Upper lobe of left lung (tissue), 6 donors: Measurements from ENCODE around the gene RASA3. TPM values are rescaled to one million over a fixed set of nuclear protein-coding genes. Genes with fewer than 3 reads are reported as not detected.

ENCODE experiments used
- ATAC-seq, 2 donors: fragments of 200-7000 bp; cut with Tn5 transposase; one replicate each; pipeline ENCODE4 v1.9.1; 2022; ENCODE audit warnings: mild to moderate bottlenecking in 2 of 2, moderate library complexity in 2 of 2; ENCODE audit not compliant: low FRiP score in 2 of 2
- DNase-seq, 2 donors: peaks; one replicate each; pipeline ENCODE4 v3.0.0-alpha.2; 2019 to 2020
- H3K27ac ChIP-seq, 4 donors: fragments of 200-600 bp; sonication (generic); one replicate each; pipeline ENCODE4 v1.5.1; 2016 to 2019
- H3K27me3 ChIP-seq, 4 donors: fragments of 200-600 bp; sonication (generic); one replicate each; pipeline ENCODE4 v1.5.1; 2017 to 2019
- H3K36me3 ChIP-seq, 4 donors: fragments of 200-600 bp; sonication (generic); one replicate each; pipeline ENCODE4 v1.5.1; 2016 to 2019
- H3K4me1 ChIP-seq, 4 donors: fragments of 200-600 bp; sonication (generic); one replicate each; pipeline ENCODE4 v1.5.1; 2018 to 2019
- H3K4me3 ChIP-seq, 4 donors: fragments of 200-600 bp; sonication (generic); one replicate each; pipeline ENCODE4 v1.5.1; 2017 to 2019; ENCODE audit warnings: mild to moderate bottlenecking in 2 of 4, moderate library complexity in 1 of 4
- H3K9me3 ChIP-seq, 4 donors: fragments of 200-600 bp; sonication (generic); one replicate each; pipeline ENCODE4 v1.5.1; 2018 to 2019
- EP300 ChIP-seq, 4 donors: sonication (generic); formaldehyde crosslinking; IDR thresholded peaks; one replicate each; pipeline ENCODE4 v1.5.1; 2017; ENCODE audit warnings: antibody characterized with exemption in 4 of 4, control low read depth in 2 of 4
- POLR2A ChIP-seq, 4 donors: fragments of 450-650 bp; IDR thresholded peaks; one replicate each; pipeline ENCODE4 v1.5.1; 2016 to 2017; ENCODE audit warnings: antibody characterized with exemption in 4 of 4, mild to moderate bottlenecking in 2 of 4
- POLR2AphosphoS5 ChIP-seq, 2 donors: sonication (generic); formaldehyde crosslinking; IDR thresholded peaks; one replicate each; pipeline ENCODE4 v1.5.1; 2017; ENCODE audit warnings: antibody characterized with exemption in 2 of 2
- WGBS, 2 donors: methylation state at CpG; one replicate each; pipeline ENCODE4 v1.1.5; 2017 to 2018; 5-methylcytosine and 5-hydroxymethylcytosine counted together
- total RNA-seq, 6 donors: library from RNA; depleted of rRNA in 4 of 6; stranded (reverse); fragments of >200 nt in 4 of 6; gene quantifications; one replicate each; pipeline versions ENCODE4 v1.1.0 to v1.2.1, GENCODE V29; 2016 to 2021
- TF ChIP-seq, protein P1 (sequence below), 6 experiments: fragments of 450-650 bp in 4 of 6; fragments of 200-600 bp in 2 of 6; sonication (generic) in 2 of 6; IDR thresholded peaks; one replicate each; pipeline ENCODE4 v1.5.1; 2016 to 2019; ENCODE audit warnings: antibody characterized with exemption in 6 of 6
- donor health status: DM: no; HTN: no; CAD: no; lungs with moderate emphysema.
- donor health status: DM: no; HTN: yes; CAD: no; lungs with severe emphysema.

RASA3 gene
- total RNA-seq, 6 donors from 2014 or later, result 11.4 to 52.4 (median 18.4) TPM

DNA sequence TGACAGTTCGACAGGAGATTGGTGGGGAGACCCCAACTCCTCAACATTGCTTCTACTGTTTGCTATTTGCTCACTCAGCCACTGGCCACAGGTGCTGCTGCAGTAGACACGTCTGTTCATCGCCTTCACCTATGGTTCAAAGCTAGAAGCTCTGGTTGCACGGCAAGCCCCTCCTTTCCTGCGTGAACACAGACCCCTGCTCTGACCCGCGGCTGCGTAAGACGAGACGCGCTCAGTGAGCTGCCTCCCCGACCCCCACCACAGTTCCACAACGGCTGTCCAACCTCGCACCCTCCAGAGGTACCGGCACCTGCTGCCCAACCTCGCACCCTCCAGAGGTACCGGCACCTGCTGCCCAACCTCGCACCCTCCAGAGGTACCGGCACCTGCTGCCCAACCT lies 6.8 kb downstream of the RASA3 start:
- no peaks in the 10 kb centered on the region for H3K36me3 ChIP-seq
- TF ChIP-seq, protein P1, sequence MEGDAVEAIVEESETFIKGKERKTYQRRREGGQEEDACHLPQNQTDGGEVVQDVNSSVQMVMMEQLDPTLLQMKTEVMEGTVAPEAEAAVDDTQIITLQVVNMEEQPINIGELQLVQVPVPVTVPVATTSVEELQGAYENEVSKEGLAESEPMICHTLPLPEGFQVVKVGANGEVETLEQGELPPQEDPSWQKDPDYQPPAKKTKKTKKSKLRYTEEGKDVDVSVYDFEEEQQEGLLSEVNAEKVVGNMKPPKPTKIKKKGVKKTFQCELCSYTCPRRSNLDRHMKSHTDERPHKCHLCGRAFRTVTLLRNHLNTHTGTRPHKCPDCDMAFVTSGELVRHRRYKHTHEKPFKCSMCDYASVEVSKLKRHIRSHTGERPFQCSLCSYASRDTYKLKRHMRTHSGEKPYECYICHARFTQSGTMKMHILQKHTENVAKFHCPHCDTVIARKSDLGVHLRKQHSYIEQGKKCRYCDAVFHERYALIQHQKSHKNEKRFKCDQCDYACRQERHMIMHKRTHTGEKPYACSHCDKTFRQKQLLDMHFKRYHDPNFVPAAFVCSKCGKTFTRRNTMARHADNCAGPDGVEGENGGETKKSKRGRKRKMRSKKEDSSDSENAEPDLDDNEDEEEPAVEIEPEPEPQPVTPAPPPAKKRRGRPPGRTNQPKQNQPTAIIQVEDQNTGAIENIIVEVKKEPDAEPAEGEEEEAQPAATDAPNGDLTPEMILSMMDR (IDR thresholded peaks at IDR 0.05), result no peak
- H3K9me3 ChIP-seq, result no peaks in the 10 kb centered on the region
- no peak overlapping the region for H3K4me3 ChIP-seq
- no peak for ATAC-seq
- DNase-seq, result no peak
- no peak overlapping the region for H3K27ac ChIP-seq
- 94 to 96% methylated on average over 15 to 19 of the region's 19 CpGs for WGBS, 2 donors
- no peaks in the 10 kb centered on the region for H3K27me3 ChIP-seq
- H3K4me1 ChIP-seq, result peaks cover 32 to 81% (median 57%) of the 10 kb centered on the region in 4 donors

DNA sequence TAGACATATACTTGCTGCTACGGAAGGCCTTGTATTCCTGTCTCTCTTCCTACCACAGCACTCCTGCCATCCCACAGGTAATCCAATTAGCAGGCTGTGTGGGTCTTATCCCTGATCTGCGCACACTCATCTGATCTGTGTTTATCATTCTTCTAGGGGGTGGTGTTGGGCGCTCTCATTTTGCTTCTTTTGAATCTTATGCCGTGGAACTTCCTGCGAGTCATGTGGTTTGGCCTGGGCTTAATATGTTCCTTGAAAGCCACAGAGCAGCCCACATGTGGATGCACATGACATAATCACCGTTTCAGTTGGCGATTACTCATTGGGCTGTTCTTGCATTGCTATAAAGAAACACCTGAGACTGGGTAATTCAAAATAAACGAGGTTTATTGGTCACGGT lies 7.5 kb downstream of the RASA3 start:
- ATAC-seq, result no peak
- H3K36me3 ChIP-seq, result no peaks in the 10 kb centered on the region
- DNase-seq, result no peak
- H3K9me3 ChIP-seq, result no peaks in the 10 kb centered on the region
- 62 to 67% methylated on average over 9 of the region's 9 CpGs for WGBS, 2 donors
- no peak for TF ChIP-seq EP300 (IDR thresholded peaks at IDR 0.05)
- TF ChIP-seq, protein P1 (IDR thresholded peaks at IDR 0.05), result no peak
- no peak for TF ChIP-seq POLR2A (IDR thresholded peaks at IDR 0.05)
- TF ChIP-seq POLR2AphosphoS5 (IDR thresholded peaks at IDR 0.05), result no peak
- H3K4me3 ChIP-seq, result no peak overlapping the region
- no peaks in the 10 kb centered on the region for H3K27me3 ChIP-seq
- H3K4me1 ChIP-seq, result peaks cover 25 to 74% (median 51%) of the 10 kb centered on the region in 4 donors
- H3K27ac ChIP-seq, result no peak overlapping the region

DNA sequence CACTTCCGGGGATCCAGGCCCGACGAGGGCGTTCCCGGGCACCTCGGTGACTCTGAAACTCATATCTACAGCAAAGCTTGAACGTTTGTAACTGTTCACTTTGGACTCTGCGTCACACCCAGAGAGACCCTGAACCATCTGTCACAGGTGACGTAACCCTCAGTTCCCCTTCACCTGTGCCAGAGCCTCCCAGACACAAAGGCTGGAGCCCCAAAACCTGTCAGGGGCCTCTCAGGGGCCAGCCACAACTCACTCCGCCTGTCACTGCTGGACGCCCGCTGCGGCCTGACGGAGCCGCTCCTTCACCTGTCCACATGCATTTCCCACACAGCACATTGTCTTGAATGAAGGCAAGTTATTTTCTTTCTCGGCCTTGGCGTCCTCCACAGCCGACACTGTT lies 8.0 kb downstream of the RASA3 start:
- TF ChIP-seq, protein P1 (IDR thresholded peaks at IDR 0.05), result no peak
- no peak for TF ChIP-seq POLR2AphosphoS5 (IDR thresholded peaks at IDR 0.05)
- TF ChIP-seq POLR2A (IDR thresholded peaks at IDR 0.05), result no peak
- TF ChIP-seq EP300 (IDR thresholded peaks at IDR 0.05), result no peak
- H3K27me3 ChIP-seq, result no peaks in the 10 kb centered on the region
- ATAC-seq (no peak), DNase-seq (no peak)
- H3K4me3 ChIP-seq, result no peak overlapping the region
- no peak overlapping the region for H3K27ac ChIP-seq
- WGBS, 2 donors, result 89 to 90% methylated on average over 17 to 18 of the region's 18 CpGs
- no peaks in the 10 kb centered on the region for H3K36me3 ChIP-seq
- peaks cover 20 to 69% (median 46%) of the 10 kb centered on the region in 4 donors for H3K4me1 ChIP-seq
- no peaks in the 10 kb centered on the region for H3K9me3 ChIP-seq

GRCh38 chr13:114123876-114124275 lies 8.5 kb downstream of the RASA3 start:
- Histone ChIP-seq H3K27ac (peak overlapping the region in 1 of 4 donors; percentile 9), H3K9me3 (no peaks in the 10 kb centered on the region), H3K27me3 (no peaks in the 10 kb centered on the region), H3K4me3 (no peak overlapping the region), H3K4me1 (peaks cover 17 to 69% (median 47%) of the 10 kb centered on the region in 4 donors), H3K36me3 (no peaks in the 10 kb centered on the region)
- no peak for DNase-seq
- TF ChIP-seq POLR2AphosphoS5 (IDR thresholded peaks at IDR 0.05) (no peak), EP300 (IDR thresholded peaks at IDR 0.05) (no peak), POLR2A (IDR thresholded peaks at IDR 0.05) (no peak)
- TF ChIP-seq, protein P1 (IDR thresholded peaks at IDR 0.05), result no peak
- no peak for ATAC-seq
- 85 to 92% methylated on average over 14 of the region's 14 CpGs for WGBS, 2 donors

GRCh38 chr13:114123448-114123847 lies 9.0 kb downstream of the RASA3 start:
- TF ChIP-seq, protein P1 (IDR thresholded peaks at IDR 0.05), result no peak
- TF ChIP-seq POLR2AphosphoS5 (IDR thresholded peaks at IDR 0.05) (no peak), POLR2A (IDR thresholded peaks at IDR 0.05) (no peak), EP300 (IDR thresholded peaks at IDR 0.05) (no peak)
- no peak for ATAC-seq
- DNase-seq, result no peak
- Histone ChIP-seq H3K4me3 (no peak overlapping the region), H3K9me3 (no peaks in the 10 kb centered on the region), H3K36me3 (no peaks in the 10 kb centered on the region), H3K27ac (peak overlapping the region in 1 of 4 donors; percentile 9), H3K27me3 (no peaks in the 10 kb centered on the region), H3K4me1 (peaks cover 16 to 69% (median 48%) of the 10 kb centered on the region in 4 donors)
- 76 to 87% methylated on average over 17 of the region's 17 CpGs for WGBS, 2 donors
